ENCODE measurements around the gene RFX7. TPM values are rescaled to one million over a fixed set of nuclear protein-coding genes. Genes with fewer than 3 reads are reported as not detected.

The RFX7 gene
- total RNA-seq, 4 donors from 2014 or later = 8.7 to 51.5 (median 12.9) TPM

DNA sequence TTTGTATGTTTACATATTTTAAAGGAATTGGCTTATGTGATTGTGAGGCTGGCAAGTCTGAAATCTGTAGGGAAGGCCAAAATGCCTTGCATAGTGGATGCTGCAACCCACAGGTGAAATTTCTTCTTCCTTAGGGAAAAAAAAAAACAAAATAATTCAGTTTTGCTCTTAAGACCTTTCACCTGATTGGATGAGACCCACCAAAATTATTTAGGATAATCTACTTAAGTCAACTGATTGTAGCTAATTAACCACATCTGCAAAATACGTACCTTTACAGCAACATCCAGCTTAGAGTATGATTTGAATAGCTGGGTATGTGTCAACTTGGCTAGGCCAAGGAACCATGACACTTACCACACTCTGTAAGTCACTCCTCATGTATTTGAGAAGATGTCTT is 6.9 kb upstream of the RFX7 start:
- no peaks in the 10 kb centered on the region for H3K9me3 ChIP-seq
- no peak overlapping the region for H3K27ac ChIP-seq
- in situ Hi-C loops (cut with MboI; ENCODE audit: low pct_ligation_motif_present in 1 of 4, low pct_unique_long_range_greater_than_20kb in 1 of 4, low sequenced_read_pairs in 3 of 4) = loop anchor here in 1 of 4 donors (10.0 kb wide), 1 partner anchor 184 kb away; no protein-coding TSS in a partner anchor
- WGBS, 2 donors (ENCODE audit: low coverage in 1 of 2) = 78 to 93% methylated on average over 1 of the region's 1 CpG
- no peak overlapping the region for H3K4me3 ChIP-seq
- H3K4me1 ChIP-seq = peaks cover 0 to 22% (median 1%) of the 10 kb centered on the region in 4 donors
- no peak for TF ChIP-seq CTCF (IDR thresholded peaks at IDR 0.05)
- no peak for DNase-seq
- intact Hi-C loops (cut with DNase I; ENCODE audit: low total_unique reads) = no loop called here
- H3K36me3 ChIP-seq = no peaks in the 10 kb centered on the region
- no peaks in the 10 kb centered on the region for H3K27me3 ChIP-seq

- no peak overlapping the region for H3K4me3 ChIP-seq
- in situ Hi-C loops (cut with MboI; ENCODE audit: low pct_ligation_motif_present in 1 of 4, low pct_unique_long_range_greater_than_20kb in 1 of 4, low sequenced_read_pairs in 3 of 4) = loop anchor here in 1 of 4 donors (10.0 kb wide), 1 partner anchor 176 kb away; no protein-coding TSS in a partner anchor
Observed at GRCh38 chr15:56249092-56249491, 5.4 kb upstream of the RFX7 start.

DNA sequence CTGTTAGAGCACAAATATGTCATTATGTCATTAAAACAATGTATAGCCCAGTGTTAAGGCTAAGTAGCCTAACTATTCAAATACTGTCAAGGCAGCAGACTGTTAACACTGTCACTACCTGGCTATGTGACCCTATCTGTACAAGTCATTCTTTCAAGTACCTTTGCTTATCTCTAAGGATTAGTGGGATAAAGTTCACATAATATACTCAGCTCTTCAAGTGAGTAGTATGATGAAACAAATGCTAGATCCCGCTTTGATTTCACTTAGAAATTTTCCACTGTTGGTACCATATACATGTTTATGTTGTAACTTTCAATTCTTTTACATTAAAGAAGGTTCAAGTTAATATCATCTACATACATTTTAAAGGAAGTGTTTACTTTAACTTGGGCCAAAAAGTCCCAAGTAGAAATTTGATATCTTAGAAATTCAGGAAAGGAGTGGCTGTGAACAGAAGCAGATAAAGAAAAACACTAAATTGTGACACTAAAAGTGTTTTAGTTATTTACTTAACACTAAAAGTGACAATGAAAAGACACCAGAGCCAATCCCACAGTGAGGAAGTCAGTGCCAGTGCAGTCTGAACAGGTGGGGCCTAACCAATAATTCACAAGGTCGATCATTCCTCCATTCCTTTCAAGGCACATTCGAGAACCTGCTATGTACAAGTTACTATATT is 4.8 kb upstream of the RFX7 start:
- Histone ChIP-seq H3K27ac (peak overlapping the region in 2 of 4 donors; percentile 8 to 10), H3K9me3 (no peaks in the 10 kb centered on the region), H3K27me3 (no peaks in the 10 kb centered on the region), H3K4me1 (peaks cover 5 to 39% (median 14%) of the 10 kb centered on the region in 4 donors), H3K4me3 (no peak overlapping the region), H3K36me3 (no peaks in the 10 kb centered on the region)
- intact Hi-C loops (cut with DNase I; ENCODE audit: low total_unique reads) = no loop called here
- in situ Hi-C loops (cut with MboI; ENCODE audit: low pct_ligation_motif_present in 1 of 4, low pct_unique_long_range_greater_than_20kb in 1 of 4, low sequenced_read_pairs in 3 of 4) = loop anchor here in 1 of 4 donors (10.0 kb wide), 1 partner anchor 176 kb away; no protein-coding TSS in a partner anchor
- DNase-seq = no peak
- 46 to 54% methylated on average over 3 of the region's 3 CpGs for whole genome bisulfite sequencing, 2 donors (ENCODE audit: low coverage in 1 of 2)
- no peak for TF ChIP-seq CTCF (IDR thresholded peaks at IDR 0.05)
- no peak for TF ChIP-seq EP300 (IDR thresholded peaks at IDR 0.05; ENCODE audit: low read depth)
- TF ChIP-seq POLR2A (IDR thresholded peaks at IDR 0.05) = no peak
- no peak for TF ChIP-seq POLR2AphosphoS5 (IDR thresholded peaks at IDR 0.05)

More at GRCh38 chr15:56249092-56249491, 5.4 kb upstream of the RFX7 start:
- intact Hi-C loops (cut with DNase I; ENCODE audit: low total_unique reads) = no loop called here
- TF ChIP-seq EP300 (IDR thresholded peaks at IDR 0.05; ENCODE audit: low read depth) = no peak
- peak in 3 of 5 experiments; percentile 11 to 33 (median 32) for TF ChIP-seq CTCF (IDR thresholded peaks at IDR 0.05)
- Histone ChIP-seq H3K4me1 (peaks cover 5 to 37% (median 14%) of the 10 kb centered on the region in 4 donors), H3K27me3 (no peaks in the 10 kb centered on the region), H3K36me3 (no peaks in the 10 kb centered on the region), H3K27ac (peak overlapping the region in 2 of 4 donors; percentile 8 to 10), H3K9me3 (no peaks in the 10 kb centered on the region)
- peak; percentile 13 for DNase-seq

DNA sequence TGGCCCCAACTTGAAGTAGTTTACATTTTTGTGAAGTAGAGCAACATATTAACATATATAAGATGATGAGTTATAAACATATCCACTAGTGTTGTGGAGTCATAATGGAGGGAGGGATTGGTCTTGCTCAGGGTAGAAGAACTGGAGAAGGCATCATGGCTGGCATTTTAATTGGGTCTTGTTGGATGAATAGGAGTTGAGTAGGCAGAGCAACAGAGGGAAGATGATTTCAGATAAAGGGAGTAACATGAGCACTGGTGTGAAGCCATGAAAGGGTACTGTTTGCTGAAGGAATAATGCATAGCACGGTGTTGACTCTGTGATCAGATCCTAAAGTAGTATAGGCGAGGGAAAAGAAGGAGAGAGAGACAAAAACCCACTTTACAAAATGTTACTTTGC is 3.6 kb upstream of the RFX7 start:
- no peak for DNase-seq
- TF ChIP-seq POLR2AphosphoS5 (IDR thresholded peaks at IDR 0.05) (no peak), POLR2A (IDR thresholded peaks at IDR 0.05) (no peak), EP300 (IDR thresholded peaks at IDR 0.05; ENCODE audit: low read depth) (no peak), CTCF (IDR thresholded peaks at IDR 0.05) (no peak)
- H3K36me3 ChIP-seq = no peaks in the 10 kb centered on the region
- H3K27me3 ChIP-seq = no peaks in the 10 kb centered on the region
- H3K4me1 ChIP-seq = peaks cover 5 to 42% (median 16%) of the 10 kb centered on the region in 4 donors
- H3K4me3 ChIP-seq = no peak overlapping the region
- H3K27ac ChIP-seq = no peak overlapping the region
- intact Hi-C loops (cut with DNase I; ENCODE audit: low total_unique reads) (no loop called here), in situ Hi-C loops (cut with MboI; ENCODE audit: low pct_ligation_motif_present in 1 of 4, low pct_unique_long_range_greater_than_20kb in 1 of 4, low sequenced_read_pairs in 3 of 4) (loop anchor here in 1 of 4 donors (10.0 kb wide), 1 partner anchor 178 kb away; no protein-coding TSS in a partner anchor)
- H3K9me3 ChIP-seq = no peaks in the 10 kb centered on the region
- WGBS, 2 donors (ENCODE audit: low coverage in 1 of 2) = 92 to 100% methylated on average over 2 of the region's 2 CpGs

All from transverse colon (tissue), 4 donors.